ENCODE data around the gene ZCCHC14. TPM values are rescaled to one million over a fixed set of nuclear protein-coding genes. Genes with fewer than 3 reads are reported as not detected.

Gene ZCCHC14
- total and polyA plus RNA-seq, 2 of the 13 experiments (the other 11 are each of a cell fraction or from before 2014, with no cell fraction given), result 12.4 to 12.5 TPM

DNA sequence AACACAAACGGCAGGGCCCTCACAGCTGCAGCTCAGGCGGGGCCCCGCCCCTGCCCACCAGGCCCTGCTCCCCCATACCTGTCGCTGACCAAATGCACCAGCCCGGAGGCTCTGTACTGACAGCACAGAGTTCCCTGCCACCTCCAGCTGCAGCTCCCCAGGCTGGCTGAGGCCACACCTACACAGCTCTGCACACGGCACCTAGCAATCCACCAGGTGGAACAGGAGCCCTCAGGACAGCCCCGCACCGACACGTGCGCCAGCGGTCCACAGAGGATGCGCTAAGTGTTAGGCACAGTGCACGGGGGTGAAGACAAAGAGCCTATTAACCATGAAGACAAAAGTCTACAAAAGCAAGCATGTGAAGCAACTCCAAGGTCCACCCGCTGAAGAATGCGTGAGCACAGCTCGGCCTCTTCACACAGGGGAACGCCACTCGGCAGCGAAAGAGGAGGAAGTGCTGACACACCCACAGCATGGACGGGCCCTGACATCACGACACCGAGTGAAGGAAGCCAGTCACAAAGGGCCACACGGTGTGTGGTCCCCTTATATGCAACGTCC lies 5.4 kb downstream of the ZCCHC14 start (continued):
- TF ChIP-seq FOXC1 (CRISPR knock-in tag; IDR thresholded peaks at IDR 0.05; ENCODE audit: borderline replicate concordance) (peak; percentile 56; the same call in 1 of the 2 replicates), ZNF547 (CRISPR knock-in tag; IDR thresholded peaks at IDR 0.05) (peak; percentile 28; the same call in 1 of the 2 replicates), ZFP82 (CRISPR knock-in tag; IDR thresholded peaks at IDR 0.05; ENCODE audit: borderline replicate concordance) (no peak), TP53 (CRISPR knock-in tag; conservative IDR thresholded peaks at IDR 0.05) (no peak), ARNT2 (CRISPR knock-in tag; IDR thresholded peaks at IDR 0.05; ENCODE audit: low read depth) (peak; percentile 71), ZFP62 (CRISPR knock-in tag; IDR thresholded peaks at IDR 0.05) (no peak), ZNF282 (IDR thresholded peaks at IDR 0.05; ENCODE audit: partially characterized antibody) (no peak), ZNF224 (CRISPR knock-in tag; IDR thresholded peaks at IDR 0.05) (no peak)
- TF ChIP-seq, protein P1, sequence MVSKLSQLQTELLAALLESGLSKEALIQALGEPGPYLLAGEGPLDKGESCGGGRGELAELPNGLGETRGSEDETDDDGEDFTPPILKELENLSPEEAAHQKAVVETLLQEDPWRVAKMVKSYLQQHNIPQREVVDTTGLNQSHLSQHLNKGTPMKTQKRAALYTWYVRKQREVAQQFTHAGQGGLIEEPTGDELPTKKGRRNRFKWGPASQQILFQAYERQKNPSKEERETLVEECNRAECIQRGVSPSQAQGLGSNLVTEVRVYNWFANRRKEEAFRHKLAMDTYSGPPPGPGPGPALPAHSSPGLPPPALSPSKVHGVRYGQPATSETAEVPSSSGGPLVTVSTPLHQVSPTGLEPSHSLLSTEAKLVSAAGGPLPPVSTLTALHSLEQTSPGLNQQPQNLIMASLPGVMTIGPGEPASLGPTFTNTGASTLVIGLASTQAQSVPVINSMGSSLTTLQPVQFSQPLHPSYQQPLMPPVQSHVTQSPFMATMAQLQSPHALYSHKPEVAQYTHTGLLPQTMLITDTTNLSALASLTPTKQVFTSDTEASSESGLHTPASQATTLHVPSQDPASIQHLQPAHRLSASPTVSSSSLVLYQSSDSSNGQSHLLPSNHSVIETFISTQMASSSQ (IDR thresholded peaks at IDR 0.05; ENCODE audit: low read depth), result peak; percentile 54; the same call in 1 of the 2 replicates
- TF ChIP-seq, protein P1 (CRISPR knock-in tag; IDR thresholded peaks at IDR 0.05; ENCODE audit: borderline replicate concordance), result peak; percentile 88
- TF ChIP-seq, protein P2, sequence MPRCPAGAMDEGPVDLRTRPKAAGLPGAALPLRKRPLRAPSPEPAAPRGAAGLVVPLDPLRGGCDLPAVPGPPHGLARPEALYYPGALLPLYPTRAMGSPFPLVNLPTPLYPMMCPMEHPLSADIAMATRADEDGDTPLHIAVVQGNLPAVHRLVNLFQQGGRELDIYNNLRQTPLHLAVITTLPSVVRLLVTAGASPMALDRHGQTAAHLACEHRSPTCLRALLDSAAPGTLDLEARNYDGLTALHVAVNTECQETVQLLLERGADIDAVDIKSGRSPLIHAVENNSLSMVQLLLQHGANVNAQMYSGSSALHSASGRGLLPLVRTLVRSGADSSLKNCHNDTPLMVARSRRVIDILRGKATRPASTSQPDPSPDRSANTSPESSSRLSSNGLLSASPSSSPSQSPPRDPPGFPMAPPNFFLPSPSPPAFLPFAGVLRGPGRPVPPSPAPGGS (CRISPR knock-in tag; IDR thresholded peaks at IDR 0.05), result 0 out of 2 replicates have a peak, but pooled peaks have one; percentile 37
- TF ChIP-seq, protein P3, sequence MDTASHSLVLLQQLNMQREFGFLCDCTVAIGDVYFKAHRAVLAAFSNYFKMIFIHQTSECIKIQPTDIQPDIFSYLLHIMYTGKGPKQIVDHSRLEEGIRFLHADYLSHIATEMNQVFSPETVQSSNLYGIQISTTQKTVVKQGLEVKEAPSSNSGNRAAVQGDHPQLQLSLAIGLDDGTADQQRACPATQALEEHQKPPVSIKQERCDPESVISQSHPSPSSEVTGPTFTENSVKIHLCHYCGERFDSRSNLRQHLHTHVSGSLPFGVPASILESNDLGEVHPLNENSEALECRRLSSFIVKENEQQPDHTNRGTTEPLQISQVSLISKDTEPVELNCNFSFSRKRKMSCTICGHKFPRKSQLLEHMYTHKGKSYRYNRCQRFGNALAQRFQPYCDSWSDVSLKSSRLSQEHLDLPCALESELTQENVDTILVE (CRISPR knock-in tag; IDR thresholded peaks at IDR 0.05), result peak; percentile 30; the same call in 1 of the 2 replicates
- TF ChIP-seq, protein P4, sequence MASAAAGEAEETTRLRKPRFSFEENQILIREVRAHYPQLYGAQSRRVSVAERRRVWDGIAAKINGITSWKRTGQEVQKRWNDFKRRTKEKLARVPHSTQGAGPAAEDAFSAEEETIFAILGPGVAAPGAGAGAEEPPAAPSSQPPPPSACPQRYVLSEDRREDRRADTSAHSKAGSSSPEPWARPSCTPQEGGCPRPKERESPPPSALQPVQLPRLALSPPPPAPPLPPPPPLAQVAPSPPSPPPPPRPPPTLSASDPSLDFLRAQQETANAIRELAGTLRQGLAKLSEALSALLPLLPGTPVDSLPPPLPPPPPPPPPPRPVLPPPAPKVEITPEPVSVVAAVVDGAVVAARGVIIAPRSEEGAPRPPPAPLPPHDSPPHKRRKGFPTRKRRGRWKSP (CRISPR knock-in tag; IDR thresholded peaks at IDR 0.05), result peak; percentile 93; the same call in 1 of the 2 replicates
- TF ChIP-seq, protein P5, sequence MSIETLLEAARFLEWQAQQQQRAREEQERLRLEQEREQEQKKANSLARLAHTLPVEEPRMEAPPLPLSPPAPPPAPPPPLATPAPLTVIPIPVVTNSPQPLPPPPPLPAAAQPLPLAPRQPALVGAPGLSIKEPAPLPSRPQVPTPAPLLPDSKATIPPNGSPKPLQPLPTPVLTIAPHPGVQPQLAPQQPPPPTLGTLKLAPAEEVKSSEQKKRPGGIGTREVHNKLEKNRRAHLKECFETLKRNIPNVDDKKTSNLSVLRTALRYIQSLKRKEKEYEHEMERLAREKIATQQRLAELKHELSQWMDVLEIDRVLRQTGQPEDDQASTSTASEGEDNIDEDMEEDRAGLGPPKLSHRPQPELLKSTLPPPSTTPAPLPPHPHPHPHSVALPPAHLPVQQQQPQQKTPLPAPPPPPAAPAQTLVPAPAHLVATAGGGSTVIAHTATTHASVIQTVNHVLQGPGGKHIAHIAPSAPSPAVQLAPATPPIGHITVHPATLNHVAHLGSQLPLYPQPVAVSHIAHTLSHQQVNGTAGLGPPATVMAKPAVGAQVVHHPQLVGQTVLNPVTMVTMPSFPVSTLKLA (IDR thresholded peaks at IDR 0.05), result peak; percentile 90
- TF ChIP-seq, protein P6, sequence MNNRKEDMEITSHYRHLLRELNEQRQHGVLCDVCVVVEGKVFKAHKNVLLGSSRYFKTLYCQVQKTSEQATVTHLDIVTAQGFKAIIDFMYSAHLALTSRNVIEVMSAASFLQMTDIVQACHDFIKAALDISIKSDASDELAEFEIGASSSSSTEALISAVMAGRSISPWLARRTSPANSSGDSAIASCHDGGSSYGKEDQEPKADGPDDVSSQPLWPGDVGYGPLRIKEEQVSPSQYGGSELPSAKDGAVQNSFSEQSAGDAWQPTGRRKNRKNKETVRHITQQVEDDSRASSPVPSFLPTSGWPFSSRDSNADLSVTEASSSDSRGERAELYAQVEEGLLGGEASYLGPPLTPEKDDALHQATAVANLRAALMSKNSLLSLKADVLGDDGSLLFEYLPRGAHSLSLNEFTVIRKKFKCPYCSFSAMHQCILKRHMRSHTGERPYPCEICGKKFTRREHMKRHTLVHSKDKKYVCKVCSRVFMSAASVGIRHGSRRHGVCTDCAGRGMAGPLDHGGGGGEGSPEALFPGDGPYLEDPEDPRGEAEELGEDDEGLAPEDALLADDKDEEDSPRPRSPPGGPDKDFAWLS (CRISPR knock-in tag; IDR thresholded peaks at IDR 0.05; ENCODE audit: borderline replicate concordance), result peak; percentile 47; the same call in 1 of the 2 replicates

All from HepG2 (cell line).